Measurements from ENCODE around the gene EEF2K.

DNA sequence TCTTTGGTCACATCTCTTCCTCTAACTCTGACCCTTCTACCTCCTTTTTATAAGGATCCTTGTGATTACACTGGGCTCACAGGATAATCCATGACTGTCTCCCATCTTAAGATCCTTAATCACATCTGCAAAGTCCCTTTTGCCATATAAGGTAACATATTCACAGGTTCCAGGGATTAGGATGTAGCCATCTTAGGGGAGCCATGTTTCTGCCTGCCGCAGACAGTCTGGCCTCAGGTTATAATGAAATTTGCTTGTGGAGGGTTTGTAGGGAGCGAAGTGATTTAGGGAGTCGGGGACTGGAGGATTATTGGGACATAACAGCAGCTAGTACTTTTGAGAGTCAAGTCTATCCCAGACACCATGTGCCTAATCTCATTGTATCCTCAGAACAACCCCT is 7.7 kb downstream of the EEF2K start:
- TF ChIP-seq POLR2AphosphoS5 (IDR thresholded peaks at IDR 0.05) (no peak), POLR2A (IDR thresholded peaks at IDR 0.05) (no peak)
- TF ChIP-seq, protein P1, sequence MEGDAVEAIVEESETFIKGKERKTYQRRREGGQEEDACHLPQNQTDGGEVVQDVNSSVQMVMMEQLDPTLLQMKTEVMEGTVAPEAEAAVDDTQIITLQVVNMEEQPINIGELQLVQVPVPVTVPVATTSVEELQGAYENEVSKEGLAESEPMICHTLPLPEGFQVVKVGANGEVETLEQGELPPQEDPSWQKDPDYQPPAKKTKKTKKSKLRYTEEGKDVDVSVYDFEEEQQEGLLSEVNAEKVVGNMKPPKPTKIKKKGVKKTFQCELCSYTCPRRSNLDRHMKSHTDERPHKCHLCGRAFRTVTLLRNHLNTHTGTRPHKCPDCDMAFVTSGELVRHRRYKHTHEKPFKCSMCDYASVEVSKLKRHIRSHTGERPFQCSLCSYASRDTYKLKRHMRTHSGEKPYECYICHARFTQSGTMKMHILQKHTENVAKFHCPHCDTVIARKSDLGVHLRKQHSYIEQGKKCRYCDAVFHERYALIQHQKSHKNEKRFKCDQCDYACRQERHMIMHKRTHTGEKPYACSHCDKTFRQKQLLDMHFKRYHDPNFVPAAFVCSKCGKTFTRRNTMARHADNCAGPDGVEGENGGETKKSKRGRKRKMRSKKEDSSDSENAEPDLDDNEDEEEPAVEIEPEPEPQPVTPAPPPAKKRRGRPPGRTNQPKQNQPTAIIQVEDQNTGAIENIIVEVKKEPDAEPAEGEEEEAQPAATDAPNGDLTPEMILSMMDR (IDR thresholded peaks at IDR 0.05), result no peak

Measured in prostate gland (tissue), 2 donors.